SHP77 treated with DMSO at 0.1 percent for 48 hours (cell line): Measurements from ENCODE around the gene PCMTD2.
"Not testable (repeated sequence)": the region's sequence is repeated elsewhere in the genome, so short reads cannot be mapped to it uniquely, and the experiment has no call there.

ENCODE experiments used
- DNase-seq: peaks from one replicate; lab custom pipeline; 2025; lab: John Stamatoyannopoulos, UW

PCMTD2 gene

GRCh38 chr20:64224351-64225170, 31.0 kb upstream of the PCMTD2 start:
- no peak for DNase-seq

- DNase-seq, result no peak
Observed at GRCh38 chr20:64225171-64225595, 30.4 kb upstream of the PCMTD2 start.

DNA sequence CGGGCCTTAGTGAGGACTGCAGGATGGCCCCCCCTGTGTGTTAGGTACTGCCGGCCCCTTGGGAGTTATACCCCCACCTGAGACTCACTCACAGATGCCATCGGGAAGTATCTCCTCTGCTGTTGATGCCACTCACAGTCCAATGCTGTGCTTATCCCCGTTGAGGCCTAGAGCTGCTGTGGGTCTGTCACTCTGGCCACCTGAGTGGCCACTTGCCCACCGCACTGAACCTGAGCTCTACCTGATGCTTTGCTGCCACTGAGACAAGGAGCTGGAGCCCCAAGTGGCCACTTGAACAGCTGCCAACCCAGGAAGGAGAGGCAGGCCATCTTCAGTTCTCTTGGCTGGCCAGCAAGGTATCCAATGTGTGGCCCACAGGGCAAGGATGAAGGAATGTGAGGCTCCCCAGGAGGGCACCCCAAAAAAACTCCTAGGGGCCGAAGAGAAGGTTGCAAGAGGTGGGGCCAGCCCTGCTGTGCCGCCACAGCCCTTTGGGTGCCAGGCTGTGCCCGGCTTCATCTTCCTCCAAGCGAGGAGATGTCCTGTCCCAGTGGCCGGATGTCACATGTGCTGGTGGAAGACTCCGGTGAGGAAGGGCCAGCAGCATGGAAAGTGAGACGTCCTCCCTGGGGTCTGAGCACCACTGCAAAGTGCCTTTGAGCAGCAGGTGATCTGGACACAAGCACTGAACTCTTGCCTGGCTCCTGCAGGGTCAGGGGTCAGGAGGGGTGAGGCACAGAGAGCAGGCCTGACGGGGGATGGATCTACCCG, 29.5 kb upstream of the PCMTD2 start:
- no peak for DNase-seq

- no peak for DNase-seq
Observed at GRCh38 chr20:64226686-64227580, 28.6 kb upstream of the PCMTD2 start.

DNA sequence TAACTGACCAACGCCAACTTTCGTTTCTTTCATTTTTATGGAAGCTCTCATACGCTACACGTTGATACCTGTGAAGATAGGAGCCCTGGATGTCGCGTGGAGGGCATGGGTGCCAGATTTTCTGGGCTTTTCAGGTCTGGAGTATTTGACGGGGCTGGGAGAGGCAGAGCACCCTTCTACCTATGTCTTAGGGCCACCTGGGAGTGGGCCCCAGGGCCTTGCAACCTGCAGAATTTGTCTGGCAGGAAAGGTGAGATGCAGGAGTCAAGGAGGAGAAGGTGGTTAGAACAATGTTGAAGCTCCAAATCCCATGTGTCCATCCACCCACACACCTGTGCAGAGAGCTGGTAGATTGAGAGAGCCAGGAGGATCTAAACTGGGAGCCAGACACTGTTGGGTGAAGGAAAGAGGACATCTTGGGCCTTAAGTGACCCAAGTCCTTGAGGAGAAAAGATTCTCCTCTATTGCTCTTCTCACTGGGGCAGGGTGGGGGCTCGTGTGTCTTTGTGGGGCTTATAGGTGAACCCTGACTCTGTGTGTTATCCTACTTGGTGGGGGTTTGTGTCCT, 27.4 kb upstream of the PCMTD2 start:
- no peak for DNase-seq

DNA sequence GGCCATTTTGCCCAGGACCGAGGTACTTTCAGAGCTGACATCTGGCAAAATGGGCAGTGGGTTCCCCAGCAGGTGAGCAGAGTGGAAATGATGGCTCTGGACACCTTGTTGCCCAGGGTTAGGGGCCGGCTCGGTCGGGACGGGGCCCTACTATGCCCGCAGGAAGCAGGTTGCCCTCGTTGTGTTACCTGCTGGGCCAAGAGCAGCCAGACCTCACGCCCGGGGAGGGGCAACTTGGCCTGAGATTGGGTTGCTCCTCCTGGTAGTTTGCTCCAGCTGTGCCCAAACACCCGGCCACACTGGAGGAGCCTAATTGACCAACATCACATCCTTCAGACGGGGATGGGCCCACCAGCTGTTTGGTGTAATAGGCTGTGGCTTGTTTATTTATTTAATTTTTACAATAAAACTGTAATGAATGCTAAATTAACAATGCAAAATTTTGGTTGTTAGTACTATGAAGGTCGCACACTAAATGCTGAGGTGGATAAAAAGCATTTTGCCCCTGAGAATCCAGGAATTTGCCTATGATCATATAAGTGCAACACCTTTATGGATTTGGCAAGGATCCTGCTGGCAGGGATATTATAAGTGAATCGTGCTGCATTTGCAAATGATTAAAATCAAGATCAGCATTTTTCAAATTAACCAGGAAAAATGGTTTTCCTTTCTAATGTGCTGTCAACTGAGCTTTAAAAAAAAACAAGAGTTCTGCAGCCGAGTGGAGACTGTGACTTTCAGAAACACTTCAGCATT, 26.6 kb upstream of the PCMTD2 start:
- DNase-seq, result no peak

DNA sequence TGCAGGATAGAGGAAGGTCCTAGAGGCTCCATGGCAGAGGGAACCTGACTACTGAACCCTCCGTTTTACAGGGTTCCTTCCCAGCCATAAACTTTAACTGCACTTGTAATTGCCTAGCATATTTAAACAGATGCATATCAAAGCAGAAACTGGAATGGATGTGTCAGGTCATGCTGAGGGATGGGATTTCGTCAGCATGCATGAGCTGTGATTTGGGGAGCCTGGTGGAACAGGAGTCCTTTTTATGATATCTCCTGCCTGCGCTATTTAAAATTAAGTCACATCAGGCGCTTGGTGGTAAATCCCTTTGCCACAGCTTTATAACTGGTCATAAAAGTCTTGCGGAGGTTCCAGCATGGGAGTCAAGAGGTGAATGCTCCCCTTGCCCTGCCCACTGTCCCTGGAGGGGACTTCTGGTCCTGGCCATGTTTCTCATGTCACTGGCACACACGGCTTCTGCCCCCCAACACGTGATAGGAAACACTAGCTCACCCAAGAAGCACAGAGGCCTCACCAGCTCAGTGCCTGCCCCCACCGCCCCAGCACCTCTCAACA, 26.0 kb upstream of the PCMTD2 start:
- DNase-seq, result no peak

DNA sequence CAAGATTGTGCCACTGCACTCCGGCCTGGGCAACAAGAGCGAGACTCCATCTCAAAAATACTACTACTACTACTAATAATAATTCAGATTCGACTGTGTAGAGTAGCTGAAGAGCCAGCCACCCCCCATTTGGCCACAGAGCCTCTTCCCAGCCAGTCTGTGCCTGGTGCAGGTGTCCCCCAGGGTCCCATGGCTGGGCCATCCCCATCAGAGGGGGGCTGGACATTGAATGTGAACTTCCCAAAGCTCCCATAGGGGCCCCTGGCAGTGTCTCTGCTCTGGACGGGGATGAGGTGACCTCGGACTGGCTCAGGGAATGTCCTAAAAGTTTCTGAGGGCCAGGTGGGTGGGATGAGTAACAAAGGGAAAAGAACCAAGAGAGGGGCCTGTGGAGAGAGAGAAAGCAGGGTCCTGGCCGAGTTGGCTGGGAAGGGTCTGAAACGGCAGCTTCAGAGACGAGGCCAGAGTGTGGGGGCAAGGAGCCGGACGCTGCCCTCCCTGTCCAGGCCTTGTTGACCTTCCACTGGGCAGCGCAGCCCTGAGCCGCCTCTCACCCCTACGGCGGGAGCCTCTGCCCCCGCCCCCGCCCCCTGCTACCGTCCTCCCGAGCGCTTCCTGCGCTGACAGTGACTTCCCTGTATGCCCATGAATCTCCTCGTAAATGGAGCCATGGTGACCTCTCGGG, 24.9 kb upstream of the PCMTD2 start:
- no peak for DNase-seq

DNA sequence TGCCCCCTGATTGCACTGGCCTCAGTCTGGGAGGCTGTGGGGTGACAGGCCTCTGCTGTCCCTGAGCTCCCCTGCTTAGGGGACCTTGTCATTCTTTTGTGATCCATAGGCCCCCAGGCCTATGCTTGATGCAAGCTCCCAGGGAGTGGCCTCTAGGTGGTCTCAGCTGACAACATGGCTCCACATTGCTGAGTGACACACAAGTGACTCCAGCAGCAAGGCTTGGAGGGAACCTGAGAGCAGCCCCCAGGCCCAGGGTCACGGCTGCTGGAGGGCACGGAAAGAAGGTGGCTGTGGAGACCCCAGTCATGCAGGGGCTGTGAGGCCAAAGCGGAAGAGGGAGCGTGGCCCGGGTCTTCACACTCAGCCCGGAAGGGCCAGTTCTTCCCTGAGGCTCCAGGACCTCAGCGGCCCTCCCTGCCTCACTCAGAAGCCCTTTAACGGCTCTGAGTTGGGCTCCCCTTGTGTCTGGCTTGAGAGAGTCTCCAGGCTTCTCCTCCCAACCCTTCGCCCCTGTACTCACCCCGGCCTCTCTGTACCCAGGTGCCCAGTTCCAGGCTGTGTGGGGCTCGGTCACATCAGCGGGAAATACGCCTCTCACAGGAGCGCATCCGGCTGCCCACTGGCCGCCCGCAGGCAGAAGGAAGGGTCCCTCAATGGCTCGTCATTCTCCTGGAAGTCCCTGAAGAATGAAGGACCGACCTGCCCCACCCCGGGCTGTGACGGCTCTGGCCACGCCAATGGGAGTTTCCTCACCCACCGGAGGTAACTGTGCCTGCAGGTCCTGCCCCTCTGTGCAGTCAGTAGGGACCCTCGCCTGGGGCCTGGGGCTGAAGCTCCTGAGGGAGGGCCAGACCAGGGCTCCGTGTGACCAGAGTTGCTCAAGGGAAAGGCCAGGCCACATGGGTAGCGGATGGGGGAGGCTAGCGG, 23.7 kb upstream of the PCMTD2 start:
- no peak for DNase-seq

DNA sequence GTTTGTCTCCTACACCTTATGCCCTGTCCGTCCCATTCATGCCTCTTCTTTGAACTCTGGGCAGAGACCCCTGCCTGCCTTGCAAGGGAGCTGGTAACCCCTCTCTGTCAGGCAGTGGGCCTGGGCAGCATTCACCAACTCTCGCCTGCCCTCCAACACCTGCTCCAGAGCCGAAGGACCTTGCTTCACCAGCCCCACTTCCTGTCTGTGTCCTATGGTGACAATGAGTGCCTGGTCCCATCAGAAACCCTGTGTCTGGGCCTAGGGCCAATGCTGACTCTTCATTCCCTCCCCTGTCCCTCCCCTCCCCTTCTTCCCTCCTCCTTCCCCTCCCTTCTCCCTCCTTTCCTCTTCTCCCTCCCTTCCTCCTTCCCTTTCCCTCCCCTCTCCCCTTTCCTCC, 22.8 kb upstream of the PCMTD2 start:
- DNase-seq, result peak; percentile 92

DNA sequence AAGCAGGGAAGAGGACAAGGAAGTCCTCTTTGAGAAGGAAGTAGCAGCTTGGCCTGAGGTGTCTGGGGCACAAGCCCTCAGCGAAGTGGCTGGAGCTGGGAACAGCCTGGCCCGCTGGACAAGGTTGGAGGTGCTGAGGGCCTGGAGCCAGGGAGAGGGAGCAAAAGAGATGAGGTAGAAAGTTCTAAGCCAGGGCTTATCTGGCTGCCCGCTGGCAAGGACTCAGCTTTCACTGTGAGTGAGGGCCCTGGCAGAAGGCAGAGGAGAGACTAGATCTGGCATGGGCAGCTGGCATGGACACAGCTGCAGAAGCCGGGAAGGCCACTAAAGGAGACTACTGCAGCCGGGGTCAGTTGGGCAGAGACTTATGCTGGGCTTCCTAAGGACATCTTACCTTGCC, 21.8 kb upstream of the PCMTD2 start:
- no peak for DNase-seq

GRCh38 chr20:64234291-64234791, 21.2 kb upstream of the PCMTD2 start:
- no peak for DNase-seq

DNA sequence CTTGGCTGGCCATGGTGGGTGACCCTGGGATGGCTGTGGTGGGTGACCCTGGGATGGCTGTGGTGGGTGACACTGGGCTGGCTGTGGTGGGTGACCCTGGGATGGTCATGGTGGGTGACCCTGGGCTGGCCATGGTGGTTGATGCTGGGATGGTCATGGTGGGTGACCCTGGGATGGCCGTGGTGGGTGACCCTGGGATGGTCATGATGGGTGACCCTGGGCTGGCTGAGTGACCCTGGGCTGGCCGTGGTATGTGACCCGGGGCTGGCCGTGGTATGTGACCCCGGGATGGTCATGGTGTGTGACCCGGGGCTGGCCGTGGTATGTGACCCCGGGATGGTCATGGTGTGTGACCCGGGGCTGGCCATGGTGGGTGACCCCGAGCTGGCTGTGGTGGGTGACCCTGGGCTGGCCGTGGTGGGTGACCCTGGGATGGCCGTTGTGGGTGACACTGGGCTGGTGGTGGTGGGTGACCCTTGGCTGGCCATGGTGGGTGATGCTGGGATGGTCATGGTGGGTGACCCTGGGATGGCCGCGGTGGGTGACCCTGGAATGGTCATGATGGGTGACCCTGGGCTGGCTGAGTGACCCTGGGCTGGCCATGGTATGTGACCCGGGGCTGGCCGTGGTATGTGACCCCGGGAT, 20.5 kb upstream of the PCMTD2 start:
- not testable (repeated sequence) for DNase-seq

DNA sequence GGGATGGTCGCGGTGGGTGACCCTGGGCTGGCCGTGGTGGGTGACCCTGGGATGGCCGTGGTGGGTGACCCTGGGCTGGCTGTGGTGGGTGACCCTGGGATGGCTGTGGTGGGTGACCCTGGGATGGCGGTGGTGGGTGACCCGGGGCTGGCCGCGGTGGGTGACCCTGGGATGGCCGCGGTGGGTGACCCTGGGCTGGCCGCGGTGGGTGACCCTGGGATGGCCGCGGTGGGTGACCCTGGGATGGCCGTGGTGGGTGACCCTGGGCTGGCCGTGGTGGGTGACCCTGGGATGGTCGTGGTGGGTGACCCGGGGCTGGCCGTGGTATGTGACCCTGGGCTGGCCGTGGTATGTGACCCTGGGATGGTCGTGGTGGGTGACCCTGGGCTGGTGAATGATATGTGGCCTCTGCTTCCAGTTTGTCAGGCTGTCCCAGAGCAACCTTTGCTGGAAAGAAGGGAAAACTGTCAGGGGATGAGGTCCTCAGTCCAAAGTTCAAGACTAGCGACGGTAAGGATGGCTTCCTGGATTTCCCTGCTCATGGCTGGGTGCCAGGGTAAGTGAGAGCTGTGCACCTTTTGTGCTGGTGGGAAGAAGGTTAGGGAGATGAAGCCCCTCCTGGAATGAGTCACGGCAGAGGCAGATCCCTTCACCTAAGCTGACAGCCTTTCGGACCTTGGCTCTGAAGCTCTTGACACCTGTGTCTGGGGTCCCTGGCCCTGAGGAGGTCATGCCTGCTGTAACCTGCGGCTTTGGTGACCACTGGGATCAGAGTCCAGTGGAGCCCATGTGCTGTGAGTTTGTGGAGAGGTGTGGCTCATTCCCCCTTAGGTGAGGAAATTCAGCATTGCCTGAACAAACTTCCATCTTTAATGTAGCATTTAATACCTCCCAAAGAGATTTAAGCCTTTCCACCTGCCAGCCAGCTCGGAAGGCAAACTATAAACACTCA, 19.1 kb upstream of the PCMTD2 start:
- DNase-seq, result no peak

GRCh38 chr20:64237316-64237715, 18.2 kb upstream of the PCMTD2 start:
- no peak for DNase-seq

GRCh38 chr20:64238115-64238825, 17.3 kb upstream of the PCMTD2 start:
- DNase-seq, result peak; percentile 56
